DND-41 (cell line): ENCODE measurements around the gene CDK19.

Source experiments
- CTCF ChIP-seq: IDR thresholded peaks from 2 replicates; pipeline ENCODE4 v1.5.1; 2012; ENCODE audit warnings: borderline replicate concordance, low read length, moderate library complexity, mild to moderate bottlenecking; ENCODE audit not compliant: poor library complexity, severe bottlenecking; ENCODE audit errors: extremely low read depth
- EZH2 ChIP-seq: IDR thresholded peaks from 3 replicates; pipeline ENCODE4 v1.6.1; 2012; ENCODE audit warnings: borderline replicate concordance, low read depth, mild to moderate bottlenecking, moderate library complexity, low read length, inconsistent platforms; ENCODE audit not compliant: severe bottlenecking

- TF ChIP-seq CTCF (no peak), EZH2 (no peak)
Observed at GRCh38 chr6:110671447-110671846, 143.8 kb downstream of the CDK19 start.
